Midbrain (tissue), 1 donor: ENCODE results near the gene FBXO2.

ENCODE experiments used
- DNase-seq: peaks from one replicate; lab custom pipeline; 2025; lab: John Stamatoyannopoulos, UW

FBXO2 gene, protein sequence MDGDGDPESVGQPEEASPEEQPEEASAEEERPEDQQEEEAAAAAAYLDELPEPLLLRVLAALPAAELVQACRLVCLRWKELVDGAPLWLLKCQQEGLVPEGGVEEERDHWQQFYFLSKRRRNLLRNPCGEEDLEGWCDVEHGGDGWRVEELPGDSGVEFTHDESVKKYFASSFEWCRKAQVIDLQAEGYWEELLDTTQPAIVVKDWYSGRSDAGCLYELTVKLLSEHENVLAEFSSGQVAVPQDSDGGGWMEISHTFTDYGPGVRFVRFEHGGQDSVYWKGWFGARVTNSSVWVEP

GRCh38 chr1:11654137-11654938, at the start of gene FBXO2, which contains the start of gene FBXO44:
Gene FBXO2, minus strand, starts transcription at chr1:11654429. Its CDS starts 89 bp downstream, at chr1:11654340.
Gene FBXO44, plus strand, starts transcription at chr1:11654877. Its CDS starts 959 bp downstream, at chr1:11655836.
- peak; percentile 55 for DNase-seq

DNA sequence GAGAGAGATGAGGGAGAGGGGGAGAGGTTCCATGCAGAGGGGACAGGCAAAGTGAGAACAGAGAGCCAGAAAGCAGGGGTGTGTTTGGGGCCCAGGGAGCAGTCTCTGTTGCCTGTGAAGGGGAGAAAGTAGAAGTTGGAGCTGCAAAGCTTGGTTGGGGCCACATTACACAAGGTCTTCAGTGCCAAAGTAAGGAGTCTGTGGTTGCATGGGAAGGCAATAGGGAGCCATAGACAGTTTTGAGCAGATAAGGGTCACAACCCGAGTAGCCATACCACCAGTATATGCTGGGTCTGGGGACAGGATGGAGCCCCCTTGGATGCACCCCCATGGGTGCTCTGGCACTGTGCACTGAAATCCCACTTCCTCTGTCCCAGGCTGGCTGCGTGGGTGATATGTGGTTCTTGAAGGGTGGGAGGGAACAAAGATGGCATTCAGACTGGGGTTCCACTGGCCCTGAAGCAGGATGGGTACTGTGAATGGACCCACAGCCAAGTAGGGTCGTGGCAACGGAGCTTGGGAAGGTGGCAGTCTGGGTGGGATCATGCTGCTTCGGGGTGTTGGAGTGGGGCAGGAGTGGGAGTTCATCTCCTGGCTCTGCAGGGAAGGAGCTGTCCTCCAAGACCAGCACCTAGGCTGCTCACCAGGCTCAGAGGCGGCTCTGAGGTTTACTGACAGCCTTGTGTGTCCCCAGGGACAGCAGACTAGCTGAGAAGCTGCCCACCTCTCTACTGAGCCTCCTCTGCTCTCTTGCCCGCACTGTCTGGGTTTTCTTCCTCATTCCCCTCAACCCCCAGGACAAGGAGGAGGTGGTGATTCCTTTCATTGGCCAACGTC, 49.3 kb upstream of the FBXO2 start:
- DNase-seq = no peak

GRCh38 chr1:11701981-11702803, 48.0 kb upstream of the FBXO2 start:
- DNase-seq = no peak

DNA sequence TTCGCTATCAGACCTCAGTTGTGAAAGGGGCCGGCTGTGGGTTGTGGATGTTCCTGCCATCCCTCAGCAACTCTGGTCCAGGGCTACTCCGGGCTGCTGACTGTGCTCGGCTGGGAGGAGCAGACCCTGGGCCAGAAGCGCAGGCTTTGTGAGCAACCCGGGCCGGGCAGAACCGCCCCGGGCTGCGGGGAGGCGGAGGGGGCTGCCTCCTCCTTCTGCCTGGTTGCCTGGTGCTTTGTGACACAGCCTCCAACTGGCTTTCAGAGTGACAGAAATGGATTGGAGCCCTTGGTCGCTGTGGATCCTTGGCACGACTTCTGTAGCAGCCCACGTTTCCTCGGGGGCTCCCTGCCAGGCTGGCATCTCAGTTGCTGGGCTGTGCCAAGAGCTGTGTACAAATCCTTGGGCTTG, 47.3 kb upstream of the FBXO2 start:
- DNase-seq = peak; percentile 83

GRCh38 chr1:11700601-11701467, 46.6 kb upstream of the FBXO2 start:
- DNase-seq = no peak

DNA sequence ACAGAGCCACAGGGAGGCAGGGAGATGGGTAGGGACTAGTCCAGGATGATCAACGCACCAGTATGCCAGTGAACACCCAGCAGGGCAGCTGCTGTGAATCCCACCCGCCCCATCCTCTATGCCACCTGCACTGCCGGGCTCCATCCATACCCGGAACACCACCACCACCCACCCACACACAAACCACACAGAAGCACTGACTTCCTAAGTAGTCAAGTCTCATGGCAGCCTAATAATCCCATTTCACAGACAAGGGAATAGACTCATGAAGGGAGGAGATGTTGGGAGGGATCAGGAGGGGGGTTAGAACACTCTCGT, 43.6 kb upstream of the FBXO2 start:
- no peak for DNase-seq

DNA sequence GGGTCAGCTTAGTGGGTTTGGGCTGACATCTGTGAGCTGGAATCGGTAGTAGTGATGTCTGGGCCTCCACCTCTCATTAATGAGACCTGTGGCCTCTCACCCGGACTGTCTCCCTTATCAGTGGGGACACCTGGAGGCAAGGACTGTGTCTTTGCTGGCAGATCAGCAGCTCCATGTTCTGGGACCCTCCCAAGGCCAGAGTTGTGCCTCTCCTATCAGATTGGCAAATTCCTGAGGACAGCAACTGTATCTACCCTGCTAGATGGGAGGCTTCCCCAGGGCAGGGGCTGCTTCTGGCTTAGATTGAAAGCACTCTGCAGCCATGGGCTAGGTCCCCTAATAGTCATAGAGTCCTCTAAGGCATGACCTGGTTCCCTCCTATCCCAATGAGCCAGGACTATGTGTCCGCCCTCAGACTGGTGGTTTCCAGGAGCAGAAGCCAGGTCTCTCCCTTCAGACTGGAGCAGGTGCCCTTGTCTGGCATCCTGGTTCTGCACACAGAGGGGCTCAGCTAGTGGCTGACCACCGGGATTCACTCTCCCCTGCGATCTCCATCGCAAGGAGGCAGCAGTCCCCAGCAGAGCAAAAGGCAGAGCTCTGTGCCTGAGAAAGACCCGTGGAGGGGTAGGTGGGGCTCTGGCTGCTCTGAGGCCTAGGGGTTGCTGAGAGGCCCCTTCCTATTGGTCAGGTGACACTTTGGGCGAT, 43.1 kb upstream of the FBXO2 start:
- no peak for DNase-seq

DNA sequence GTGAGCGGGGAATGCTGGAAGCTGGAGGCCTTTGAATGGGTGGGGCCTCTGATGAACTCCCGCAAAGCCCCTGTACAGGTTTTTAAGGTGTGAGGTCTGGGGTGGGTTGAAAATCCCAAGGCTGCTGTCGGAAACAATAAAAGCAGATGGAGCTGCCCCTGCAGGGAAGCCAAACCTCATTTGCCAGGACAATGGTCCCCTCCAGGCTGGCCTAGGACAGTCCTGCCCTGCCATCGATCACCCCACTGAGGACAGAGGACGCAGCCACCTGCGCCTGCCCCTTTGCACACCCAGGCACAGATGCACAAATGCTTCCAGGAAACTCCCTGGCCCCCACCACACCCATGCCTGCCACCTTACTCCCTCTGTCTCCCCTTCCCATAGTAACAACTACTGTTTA, 41.6 kb upstream of the FBXO2 start:
- no peak for DNase-seq

DNA sequence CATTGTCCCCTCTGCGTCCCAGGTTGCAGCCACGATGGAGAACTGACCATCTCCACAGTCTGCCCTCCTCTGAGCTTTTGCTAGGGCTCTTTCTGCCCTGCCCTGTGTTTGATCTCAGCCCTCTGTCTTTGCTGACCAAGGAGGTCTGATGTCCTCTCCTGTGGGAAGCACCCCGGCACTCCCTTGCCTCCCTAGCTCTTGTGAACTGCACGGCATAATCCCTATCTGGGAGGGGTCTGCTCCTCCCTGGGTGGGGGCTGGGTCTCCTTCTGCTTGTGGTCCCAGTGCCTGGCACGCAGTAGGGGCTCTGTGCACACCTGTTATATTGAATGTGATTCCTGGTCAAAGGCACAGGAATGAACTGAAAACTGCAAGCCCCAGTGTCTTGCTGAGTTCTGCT, 39.7 kb upstream of the FBXO2 start:
- DNase-seq = no peak

GRCh38 chr1:11693024-11693590, 38.9 kb upstream of the FBXO2 start:
- no peak for DNase-seq

GRCh38 chr1:11691928-11692711, 37.9 kb upstream of the FBXO2 start:
- DNase-seq = no peak

DNA sequence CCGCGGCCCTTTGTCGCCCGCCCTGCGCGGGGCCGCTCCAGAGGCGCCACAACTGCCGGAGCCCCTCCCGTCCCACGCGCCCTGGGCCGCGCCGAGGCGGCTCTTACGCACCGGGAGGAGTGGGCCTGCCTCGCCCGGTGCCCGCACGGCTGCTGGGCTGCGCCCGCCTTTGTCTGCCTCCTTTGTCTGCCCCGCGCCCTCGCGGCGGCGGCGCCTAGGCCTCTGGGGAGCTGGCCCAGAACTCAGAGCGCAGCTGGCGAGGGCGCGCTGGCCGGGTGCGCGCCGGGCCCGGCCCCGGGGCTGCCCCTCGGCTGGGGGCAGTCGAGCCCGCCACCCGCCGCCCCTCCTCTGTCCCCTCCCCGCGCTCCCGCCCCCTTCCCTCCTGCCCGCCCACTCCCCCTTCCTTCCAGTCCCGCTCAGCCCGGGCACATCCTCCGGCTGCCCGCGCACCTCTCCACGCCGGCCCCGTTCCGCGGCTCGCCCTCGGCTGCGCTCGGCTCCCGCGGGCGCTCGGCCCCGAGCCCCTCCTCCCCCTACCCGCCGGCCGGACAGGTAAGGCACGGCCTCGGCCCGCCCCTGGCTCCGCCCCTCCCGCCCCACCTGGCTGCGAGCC, 37.2 kb upstream of the FBXO2 start, which contains the start of gene DRAXIN:
Gene DRAXIN, plus strand, starts transcription at position 409 of the 613 bp plus-strand sequence. CDS start 14,549 bp downstream, outside the sequence.
- DNase-seq = no peak

GRCh38 chr1:11690397-11691301, 36.4 kb upstream of the FBXO2 start:
- no peak for DNase-seq

DNA sequence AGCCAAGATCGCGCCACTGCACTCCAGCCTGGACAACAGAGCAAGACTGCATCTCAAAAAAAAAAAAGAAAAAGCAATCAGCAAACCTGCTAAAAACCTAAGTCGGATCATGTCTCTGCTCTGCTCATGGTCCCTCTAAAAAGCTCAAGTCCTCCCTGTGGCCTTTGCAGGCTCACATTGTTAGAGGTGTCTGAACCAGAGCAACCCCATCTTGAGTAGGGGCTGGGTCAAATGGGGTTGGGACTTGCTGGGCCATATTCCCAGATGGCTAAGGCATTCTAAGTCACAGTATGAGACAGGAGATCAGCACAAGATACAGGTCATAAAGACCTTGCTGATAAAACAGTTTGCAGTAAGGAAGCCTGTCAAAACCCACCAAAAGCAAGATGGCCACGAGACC, 34.3 kb upstream of the FBXO2 start:
- DNase-seq = no peak

GRCh38 chr1:11685210-11685752, 31.1 kb upstream of the FBXO2 start:
- DNase-seq = no peak

DNA sequence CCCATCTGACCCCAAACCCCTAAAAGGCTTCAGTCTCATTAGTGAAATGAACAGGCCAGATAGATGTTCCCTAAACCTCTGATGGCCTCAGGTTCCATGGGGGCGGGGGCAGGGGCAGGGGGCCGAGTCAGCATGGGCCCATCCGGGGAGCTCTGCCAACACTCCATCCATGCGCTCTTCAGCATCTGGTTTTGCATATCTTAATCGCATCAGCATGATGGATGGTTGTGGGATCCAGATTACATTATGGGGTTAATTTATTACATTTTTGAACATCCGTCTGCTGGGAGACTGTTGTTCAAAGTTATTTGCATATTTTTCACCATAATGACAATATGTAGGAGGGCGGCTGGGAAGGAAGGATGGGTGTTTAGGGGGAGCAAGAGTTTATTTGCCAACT, 29.8 kb upstream of the FBXO2 start:
- no peak for DNase-seq

GRCh38 chr1:11682799-11683198, 28.6 kb upstream of the FBXO2 start:
- DNase-seq = no peak
